GM19238 (cell line): ENCODE results near the gene OTOA.
"Not testable (repeated sequence)": the region's sequence is repeated elsewhere in the genome, so short reads cannot be mapped to it uniquely, and the experiment has no call there.

Experiments
- DNase-seq: peaks from one replicate; pipeline ENCODE4 v3.0.0; 2011; ENCODE audit warnings: low spot score; ENCODE audit not compliant: insufficient read length

OTOA gene

DNA sequence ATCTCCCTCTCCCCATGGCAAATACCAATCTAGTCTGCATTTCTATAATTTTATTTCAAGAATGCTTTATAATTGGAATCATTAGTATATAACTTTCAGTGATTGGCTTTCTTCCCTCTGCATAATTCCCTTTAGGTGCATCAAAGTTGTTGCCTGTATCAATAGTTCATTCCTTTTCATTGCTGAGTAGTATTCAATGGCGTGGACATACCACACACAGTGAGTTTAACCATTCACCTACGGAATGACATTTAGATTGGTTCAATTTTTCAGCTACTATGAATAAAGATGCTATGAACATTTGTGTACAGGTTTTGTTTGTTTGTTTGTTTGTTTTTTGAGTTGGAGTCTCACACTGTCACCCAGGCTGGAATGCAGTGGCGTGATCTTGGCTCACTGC lies 9.7 kb downstream of the OTOA start:
- no peak for DNase-seq

DNA sequence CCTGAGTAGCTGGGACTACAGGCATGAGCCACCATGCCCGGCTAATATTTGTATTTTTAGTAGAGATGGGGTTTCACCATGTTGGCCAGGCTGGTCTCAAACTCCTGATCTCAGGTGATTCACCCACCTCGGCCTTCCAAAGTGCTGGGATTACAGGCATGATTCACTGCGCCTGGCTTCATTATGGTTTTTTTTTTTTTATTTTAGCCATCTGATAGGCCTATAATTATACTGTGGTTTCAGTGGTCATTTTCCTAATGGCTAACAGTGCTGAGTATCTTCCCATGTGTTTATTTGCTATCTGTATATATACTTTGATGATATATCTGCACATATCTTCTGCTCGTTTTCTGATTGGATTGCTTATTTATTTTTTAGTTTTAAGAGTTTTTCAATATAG lies 10.7 kb downstream of the OTOA start:
- DNase-seq, result not testable (repeated sequence)

DNA sequence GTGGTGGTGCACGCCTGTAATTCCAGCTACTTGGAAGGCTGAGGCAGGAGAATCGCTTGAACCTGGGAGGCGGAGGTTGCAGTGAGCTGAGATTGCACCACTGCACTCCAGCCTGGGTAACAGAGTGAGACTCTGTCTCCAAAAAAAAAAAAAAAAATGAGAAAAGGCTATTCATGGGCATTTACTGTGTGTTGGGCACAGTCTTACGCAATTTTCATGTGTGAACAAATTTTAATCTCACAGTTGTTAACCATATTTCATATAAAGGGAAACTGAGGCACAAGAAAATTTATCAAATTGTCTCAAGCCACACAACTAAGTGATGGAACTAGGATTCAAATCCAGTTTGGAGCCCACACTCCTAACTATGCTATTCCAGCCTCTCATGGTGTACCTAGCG lies 16.9 kb downstream of the OTOA start:
- not testable (repeated sequence) for DNase-seq

DNA sequence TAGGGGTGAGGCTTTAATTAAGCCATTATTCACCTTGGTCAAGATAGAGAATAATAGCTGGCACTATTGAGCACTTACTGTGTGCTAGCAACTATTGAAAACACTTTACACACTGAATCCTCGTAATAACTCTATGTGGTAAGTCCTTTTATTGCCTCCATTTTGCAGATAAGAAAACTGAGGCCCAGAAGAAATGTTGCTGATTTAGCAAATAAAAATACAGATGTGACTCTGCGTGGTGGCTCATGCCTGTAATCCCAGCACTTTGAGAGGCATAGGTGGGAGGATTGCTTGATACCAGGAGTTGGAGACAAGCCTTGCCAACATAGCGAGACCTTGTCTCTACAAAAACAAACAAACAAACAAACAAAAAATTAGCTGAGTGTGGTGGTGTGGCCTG lies 19.4 kb downstream of the OTOA start:
- DNase-seq, result no peak

DNA sequence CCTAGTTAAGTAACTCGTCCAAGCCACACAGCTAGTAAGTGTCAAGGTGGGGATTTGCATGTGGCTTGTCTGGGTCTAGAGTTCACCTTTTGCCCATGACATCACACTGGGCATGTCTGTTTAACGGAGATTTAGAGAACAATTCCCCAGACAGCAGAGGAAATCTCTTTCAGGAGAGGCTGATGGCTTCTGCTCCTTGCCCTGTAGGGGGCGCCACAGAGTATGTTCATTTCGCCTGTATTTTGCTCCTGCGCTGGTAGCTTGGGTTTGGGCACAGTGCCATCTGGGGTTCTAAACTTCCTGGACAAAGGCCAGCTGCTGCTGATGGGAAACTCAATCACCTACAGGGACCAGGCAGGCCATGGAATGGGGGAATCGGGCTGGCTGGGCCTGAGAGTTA lies 20.4 kb downstream of the OTOA start:
- DNase-seq, result no peak

DNA sequence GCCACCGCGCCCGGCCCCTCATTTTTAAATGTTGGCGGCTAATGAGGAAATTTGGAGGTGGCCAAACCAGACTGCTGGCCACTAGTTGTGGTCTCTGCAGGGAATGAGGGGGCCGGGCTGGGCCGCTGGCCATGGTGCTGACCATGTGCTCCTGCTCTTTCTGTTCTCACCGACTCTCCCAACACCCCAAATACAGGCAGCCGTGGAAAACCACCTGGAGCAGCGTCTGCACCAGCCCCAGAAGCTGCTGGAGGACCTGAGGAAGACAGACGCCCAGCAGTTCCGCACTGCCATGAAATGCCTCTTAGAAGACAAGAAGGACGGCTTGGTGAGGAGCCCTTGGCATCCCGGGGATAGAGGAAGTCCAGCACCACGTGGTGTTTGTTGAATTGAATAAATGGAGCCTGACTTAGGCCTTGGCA lies 21.3 kb downstream of the OTOA start:
- DNase-seq, result no peak

DNA sequence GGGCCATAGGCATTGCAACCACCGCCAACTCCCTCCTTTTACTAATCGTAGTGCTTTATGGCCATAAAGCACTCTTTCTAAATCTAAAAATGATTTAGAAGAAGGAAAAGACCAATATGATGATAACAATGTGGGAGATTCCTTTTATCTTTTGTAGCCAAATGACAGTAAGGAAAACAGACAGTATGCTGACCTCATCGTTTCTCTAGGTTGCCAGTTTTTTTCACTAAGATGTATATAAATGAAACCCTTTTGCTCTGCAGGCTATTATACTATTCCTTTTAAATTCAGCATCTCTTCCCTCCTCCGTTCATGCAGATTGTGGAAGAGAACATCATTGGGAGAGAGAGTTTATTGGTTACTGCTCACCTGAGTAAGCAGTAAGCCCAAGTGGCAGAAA lies 25.3 kb downstream of the OTOA start:
- no peak for DNase-seq

DNA sequence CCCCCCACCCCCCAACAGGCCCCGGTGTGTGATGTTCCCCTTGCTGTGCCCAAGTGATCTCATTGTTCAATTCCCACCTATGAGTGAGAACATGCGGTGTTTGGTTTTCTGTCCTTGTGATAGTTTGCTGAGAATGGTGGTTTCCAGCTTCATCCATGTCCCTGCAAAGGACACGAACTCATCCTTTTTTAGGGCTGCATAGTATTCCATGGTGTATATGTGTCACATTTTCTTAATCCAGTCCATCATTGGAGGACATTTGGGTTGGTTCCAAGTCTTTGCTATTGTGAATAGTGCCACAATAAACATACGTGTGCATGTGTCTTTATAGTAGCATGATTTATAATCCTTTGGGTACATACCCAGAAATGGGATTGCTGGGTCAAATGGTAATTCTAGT lies 27.2 kb downstream of the OTOA start:
- not testable (repeated sequence) for DNase-seq

DNA sequence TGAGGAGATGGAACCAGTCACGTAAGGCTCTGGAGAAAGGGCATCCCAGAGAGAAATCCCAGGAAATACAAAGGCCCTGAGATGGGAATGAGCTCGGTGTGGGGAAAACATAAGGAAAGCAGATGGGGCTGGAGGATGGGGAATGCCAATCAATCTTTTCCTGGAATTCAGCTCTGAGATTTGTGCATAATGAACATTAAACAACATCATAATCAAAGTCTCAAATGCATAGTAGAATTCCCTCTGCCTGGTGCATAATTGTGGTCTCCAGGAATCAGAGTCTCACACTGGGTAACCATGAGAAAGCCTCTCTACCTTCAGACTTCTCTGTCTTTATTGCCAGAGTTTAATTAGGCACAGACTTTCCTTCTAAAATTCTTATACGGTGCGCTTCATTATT lies 30.8 kb downstream of the OTOA start:
- no peak for DNase-seq

DNA sequence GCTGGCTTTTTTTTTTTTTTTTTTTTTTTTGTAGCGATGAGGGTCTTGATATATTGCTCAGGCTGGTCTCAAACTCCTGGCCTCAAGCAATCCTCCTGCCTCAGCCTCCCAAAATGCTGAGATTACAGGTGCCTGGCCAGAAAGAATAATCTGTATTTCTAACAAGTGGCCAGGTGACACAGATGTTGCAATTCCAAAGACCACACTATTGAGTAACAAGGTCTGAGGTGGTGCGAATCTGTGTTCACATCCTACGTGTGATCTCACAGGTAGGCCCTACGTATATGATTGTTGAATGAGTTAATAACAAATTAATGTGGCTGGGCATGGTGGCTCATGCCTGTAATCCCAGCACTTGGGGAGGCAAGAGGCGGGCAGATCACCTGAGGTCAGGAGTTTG lies 33.3 kb downstream of the OTOA start:
- no peak for DNase-seq

DNA sequence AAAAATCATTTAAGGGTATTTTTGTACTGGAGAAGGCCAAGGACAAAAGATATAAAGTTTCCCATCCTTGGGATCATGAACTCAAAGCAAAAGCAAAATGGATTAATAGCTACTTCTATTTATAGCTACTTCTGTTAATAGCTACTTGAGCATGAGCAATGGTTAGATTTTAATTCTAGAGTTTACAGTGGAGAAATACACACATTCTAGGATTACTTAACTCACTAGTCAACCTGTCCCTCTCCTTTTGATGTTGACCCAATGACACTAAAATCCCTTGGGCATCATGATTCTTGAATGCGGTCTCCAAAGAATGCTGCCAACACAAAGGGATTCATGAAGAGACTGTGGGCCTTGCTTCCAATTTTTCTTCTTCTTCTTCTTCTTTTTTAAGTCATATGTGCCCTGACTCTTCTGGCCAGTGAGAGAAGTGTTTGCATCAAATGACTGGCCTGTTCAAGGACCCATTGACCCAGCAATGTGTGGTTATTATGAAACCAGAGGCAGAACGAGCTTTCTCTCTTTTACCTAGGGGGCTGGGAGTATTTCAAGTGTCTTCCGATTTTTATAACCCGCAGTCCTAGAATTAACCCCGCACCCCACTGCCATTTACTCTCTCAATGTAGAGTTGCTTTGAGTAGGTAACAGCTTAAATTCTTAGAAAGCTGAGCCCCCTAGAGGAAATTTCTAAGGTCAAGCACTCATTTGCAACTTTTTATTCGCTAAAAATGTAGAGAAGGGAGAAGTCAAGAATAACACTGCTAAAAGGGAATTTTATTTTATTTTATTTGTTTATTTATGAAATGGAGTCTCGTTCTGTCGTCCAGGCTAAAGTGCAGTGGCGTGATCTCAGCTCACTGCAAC lies 34.6 kb downstream of the OTOA start:
- DNase-seq, result no peak

DNA sequence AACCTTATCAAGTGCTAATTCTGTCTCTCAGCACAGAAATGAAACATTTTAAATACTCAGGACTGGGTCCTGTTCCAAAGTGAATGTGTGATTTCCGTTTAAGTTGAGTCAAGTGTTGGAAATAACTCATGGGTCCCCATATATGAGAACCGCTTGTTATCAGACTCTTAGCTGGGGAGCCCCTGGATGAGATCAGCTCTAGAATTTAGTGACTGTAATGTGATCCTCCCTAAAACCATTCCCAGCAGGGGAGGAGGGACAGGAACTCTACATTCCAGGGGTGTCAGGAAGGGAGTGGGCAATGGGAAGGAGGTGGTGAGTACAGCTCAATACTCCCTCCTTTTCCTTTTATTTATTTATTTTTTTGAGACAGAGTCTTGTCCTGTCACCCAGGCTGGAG lies 37.5 kb downstream of the OTOA start:
- no peak for DNase-seq

DNA sequence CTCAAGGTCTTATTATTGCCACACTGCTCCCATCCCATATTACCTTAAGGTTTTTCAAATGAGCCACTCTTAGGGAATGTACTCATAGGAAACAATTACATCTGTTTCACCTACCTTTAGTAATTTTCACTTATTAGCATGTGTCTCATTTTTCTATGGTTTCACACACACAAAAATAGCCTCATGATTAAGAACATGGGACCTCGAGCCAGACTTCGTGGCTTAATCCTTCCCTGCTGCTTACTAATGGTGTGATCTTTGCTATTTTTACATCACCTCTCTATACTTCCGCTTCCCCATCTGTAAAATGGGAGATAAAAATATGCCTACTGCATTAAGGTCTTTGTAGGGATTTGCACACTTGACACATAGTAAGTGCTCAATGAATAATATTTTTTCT lies 38.5 kb downstream of the OTOA start:
- DNase-seq, result no peak

DNA sequence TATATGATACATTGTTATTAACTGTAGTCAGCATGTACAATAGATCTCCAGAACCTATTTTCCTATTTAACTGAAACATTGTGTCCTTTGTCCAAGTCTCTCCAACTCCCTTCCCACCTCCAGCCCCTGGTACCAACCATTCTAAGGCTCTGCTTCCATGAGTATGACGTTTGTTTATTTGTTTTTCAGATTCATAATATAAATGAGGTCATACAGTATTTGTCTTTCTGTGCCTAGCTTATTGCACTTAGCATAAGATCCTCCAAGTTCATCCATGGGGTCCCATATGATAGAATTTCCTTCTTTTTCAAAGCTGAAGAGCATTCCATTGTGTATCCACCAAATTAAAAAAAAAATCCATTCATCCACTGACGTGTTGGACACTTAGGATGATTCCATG lies 39.4 kb downstream of the OTOA start:
- DNase-seq, result no peak

DNA sequence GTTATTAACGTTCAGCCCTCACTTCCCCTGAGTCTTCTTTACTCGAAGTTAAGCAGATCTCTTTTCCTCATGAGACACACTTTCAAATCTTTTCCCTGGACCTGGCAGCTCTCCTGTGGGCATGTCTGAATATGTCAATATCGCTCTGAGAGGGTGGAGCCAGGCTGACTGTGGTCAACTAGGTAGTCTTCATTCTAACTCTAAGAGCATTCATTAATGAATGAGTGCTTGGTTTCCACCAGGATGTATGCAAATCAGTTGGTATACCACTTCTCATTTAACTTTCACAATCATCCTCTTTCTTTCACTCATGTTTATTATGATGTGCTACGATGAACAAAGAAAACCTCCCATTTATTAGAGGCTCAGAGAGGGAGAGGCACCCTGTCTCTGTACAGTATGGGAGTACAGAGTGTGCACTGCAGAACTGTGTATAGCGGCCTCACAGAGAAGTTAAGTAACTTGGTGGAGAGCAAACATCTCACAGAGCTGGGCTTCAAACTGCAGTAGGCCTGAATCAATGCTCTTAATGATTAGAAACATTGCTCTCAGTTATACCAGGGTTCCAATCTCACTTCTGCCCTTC lies 39.9 kb downstream of the OTOA start:
- no peak for DNase-seq

DNA sequence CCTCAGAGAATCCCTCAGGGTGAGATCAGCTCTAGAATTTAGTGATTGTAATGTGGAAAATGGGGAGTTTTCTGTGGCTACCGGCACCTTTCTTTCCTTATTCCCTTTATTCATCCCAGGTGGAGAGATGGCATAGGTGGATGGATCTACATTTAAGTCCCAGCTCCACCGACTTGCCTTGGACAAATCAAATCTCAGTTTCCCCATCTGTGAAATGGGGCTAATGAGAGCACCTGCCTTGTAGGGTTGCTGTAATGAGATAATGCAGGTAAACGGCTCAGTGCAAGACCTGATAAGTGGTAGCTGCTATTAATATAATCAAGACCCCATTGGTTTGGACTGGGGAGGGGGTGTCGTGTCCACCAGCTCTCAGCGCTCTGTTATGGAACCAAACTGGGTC lies 40.5 kb downstream of the OTOA start:
- no peak for DNase-seq

DNA sequence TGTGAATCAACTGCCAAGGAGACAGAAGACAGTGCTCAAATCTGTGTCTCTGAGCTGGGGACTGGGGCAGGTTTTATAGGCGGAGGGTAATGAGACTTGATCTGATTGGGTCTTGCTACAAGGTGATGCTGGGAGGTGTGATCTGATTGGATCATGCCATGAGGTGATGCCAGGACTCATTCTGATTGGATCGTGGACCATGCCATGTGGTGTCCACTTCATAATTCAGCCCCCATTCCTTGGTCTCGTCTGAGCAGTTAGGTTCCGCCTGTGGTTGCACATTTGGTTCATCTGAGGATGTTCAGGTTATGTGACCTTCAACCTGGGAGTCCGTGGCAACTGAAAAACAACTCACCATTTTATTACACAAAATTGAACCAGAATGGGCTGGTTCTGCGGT lies 41.0 kb downstream of the OTOA start:
- DNase-seq, result no peak

DNA sequence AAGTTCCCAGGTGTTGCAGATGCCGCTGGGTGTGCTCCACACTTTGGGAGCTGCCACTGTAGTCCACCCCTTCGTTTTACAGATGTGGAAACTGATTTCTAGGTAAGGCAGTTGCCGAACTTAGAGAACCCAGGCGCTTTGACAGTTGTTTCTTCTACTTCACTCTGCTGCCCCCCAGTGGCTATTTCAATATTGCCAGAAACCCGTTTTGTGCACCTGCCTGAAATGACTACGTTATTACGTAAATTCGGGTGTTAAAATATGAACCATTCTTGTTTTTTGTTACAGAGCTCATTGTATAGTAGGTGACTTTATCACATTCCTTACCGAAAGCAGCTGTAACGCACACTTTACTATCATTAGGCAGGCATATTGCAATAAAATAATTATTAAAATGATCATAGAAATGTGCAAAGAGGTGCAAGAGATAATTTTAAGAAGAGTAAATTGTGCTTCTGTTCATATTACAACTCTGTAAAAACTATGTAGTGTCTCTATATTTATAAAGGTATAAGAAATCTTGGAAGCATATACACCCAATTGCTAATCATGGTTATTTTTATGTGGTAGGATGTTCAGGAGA lies 44.9 kb downstream of the OTOA start:
- peak; percentile 58 for DNase-seq

DNA sequence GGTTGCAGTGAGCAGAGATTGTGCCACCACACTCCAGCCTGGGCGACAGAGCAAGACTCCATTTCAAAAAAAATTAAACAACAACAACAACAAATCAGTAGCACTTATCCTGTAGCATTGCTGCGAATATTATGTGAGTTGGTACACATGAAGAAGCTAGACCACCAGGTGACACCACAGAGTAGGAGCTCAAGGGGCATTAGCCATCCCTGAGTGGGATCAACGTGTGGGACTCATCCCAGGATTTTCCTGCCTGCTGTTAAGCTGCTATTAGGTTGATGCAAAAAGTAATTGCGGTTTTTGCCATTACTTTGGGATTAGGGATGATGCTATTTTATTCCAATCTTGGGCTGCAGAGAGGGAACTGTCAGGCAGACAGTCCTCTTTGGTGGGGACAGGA lies 47.2 kb downstream of the OTOA start:
- no peak for DNase-seq

DNA sequence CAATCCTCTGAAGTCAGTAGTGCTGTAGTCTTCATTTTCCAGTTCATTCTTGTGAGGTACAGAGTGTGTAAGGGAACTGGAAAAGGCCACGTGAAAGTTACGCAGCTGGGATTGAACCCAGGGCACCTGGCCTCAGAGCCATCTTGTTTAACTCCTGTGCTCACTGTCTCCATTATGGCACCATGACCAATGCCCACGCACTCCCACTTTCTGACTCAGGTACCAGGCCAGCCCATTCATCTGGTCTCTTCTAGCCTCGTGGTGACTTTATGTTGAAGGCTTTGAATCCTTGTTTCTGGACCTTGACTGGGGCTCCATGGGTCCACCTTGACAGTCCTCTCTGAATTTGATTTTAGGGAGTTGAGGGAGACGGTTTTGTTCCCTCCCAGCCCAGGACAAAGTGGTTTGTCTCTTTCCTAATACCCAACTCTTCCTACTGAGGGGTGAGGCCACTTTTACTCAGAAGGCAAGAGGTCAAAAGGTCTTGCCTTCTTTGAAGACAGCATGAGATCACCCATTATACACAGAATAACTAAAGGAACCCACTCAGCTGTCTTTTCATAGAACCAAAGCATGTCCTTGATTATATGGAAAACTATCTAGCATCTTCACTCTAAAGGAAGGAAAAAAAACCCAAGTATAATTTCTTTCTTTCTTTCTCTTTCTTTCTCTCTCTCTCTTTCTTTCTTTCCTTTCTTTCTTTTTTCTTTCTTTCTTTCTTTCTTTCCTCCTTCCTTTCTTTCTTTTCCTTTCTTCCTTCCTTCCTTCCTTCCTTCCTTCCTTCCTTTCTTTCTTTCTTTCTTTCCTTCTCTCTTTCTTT lies 50.0 kb downstream of the OTOA start:
- no peak for DNase-seq

DNA sequence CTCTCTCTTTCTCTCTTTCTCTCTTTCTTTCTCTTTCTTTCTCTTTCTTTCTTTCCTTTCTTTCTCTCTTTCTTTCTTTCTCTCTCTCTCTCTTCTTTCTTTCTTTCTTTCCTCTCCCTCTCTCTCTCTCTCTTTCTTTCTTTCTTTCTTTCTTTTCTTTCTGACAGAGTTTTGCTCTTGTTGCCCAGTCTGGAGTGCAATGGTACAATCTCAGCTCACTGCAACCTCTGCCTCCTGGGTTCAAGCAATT lies 50.5 kb downstream of the OTOA start:
- not testable (repeated sequence) for DNase-seq

DNA sequence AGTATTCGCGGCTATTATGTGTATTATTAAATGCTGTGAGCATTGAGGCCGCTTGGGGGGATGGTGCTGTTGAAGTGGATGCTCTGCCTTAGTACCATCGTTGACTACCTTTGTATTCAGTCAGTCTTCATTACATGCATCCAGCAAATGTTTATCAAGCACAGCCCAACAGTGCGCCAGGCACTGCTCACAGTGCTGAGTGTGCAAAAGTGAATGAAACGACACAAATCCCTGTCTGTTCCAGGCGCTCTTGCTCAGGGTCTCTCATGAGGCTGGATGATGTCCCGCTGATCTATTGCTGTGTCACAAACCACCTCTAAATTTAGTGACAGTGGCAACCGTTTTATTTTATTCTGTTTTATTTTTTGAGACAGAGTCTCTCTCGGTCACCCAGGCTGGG lies 53.8 kb downstream of the OTOA start:
- DNase-seq, result no peak
